HCT116 (cell line): Measurements from ENCODE around the gene RNASEH2B. TPM values are rescaled to one million over a fixed set of nuclear protein-coding genes. Genes with fewer than 3 reads are reported as not detected.

Experiments used
- ATAC-seq: fragments of 200-7000 bp; cut with Tn5 transposase; 2 replicates; pipeline ENCODE4 v1.9.1; 2020; ENCODE audit warnings: mild to moderate bottlenecking, moderate library complexity
- BruUV-seq: library from RNA; stranded (reverse); fragments of 400-500 nt; replicated peaks from 2 replicates; lab custom pipeline; 2021; lab: Mats Ljungman, UMichigan
- CTCF ChIA-PET: fragments of 300-600 bp; sonication (Branson Sonifier 250); formaldehyde crosslinking; loops from one replicate; lab custom pipeline; 2021; ENCODE audit warnings: antibody characterized with exemption; lab: Charles Lee
- POLR2A ChIA-PET: fragments of 300-600, 350-600 bp; sonication (Branson Sonifier 250); formaldehyde crosslinking; loops from one replicate; lab custom pipeline; 2021; ENCODE audit warnings: antibody characterized with exemption; lab: Charles Lee
- RAD21 ChIA-PET, 2 experiments: fragments of 300-600 bp; sonication (Branson Sonifier 250); formaldehyde crosslinking; loops; one replicate each; lab custom pipeline; 2023; ENCODE audit warnings: low total read pairs in 2 of 2; ENCODE audit not compliant: uncharacterized antibody in 2 of 2, unreplicated experiment in 2 of 2, low non-redundant PET in 1 of 2; lab: Charles Lee
- DNase-seq: peaks from one replicate; pipeline ENCODE4 v3.0.0-alpha.2; 2010; ENCODE audit warnings: low read depth, low spot score
- H2AFZ ChIP-seq: fragments of 200-600 bp; shearing (Covaris generic), sonication (generic); 2 replicates; pipeline ENCODE4 v1.6.1; 2017; ENCODE audit warnings: low read depth, mixed run types, mixed read lengths, antibody characterized with exemption, low read length; ENCODE audit not compliant: poor library complexity, severe bottlenecking
- H3K27ac ChIP-seq: 2 replicates; pipeline ENCODE4 v1.5.1; 2012; ENCODE audit warnings: low read depth, low read length
- H3K27me3 ChIP-seq: fragments of 200-600 bp; sonication (generic); 2 replicates; pipeline ENCODE4 v1.6.1; 2016; ENCODE audit warnings: mixed run types, low read length, mixed read lengths; ENCODE audit not compliant: insufficient read depth
- H3K36me3 ChIP-seq, 2 experiments: fragments of 200-500 bp in 1 of 2; fragments of 200-600 bp in 1 of 2; sonication (Bioruptor generic) in 1 of 2; sonication (generic) in 1 of 2; 2 replicates each; pipeline versions ENCODE4 v1.5.1 to v1.6.1; 2014 to 2016; ENCODE audit warnings: low read length in 2 of 2, inconsistent platforms in 1 of 2, mixed read lengths in 1 of 2, mixed run types in 1 of 2; ENCODE audit not compliant: insufficient read depth in 2 of 2, control insufficient read depth in 1 of 2
- H3K4me1 ChIP-seq, 2 experiments: fragments of 200-600 bp in 1 of 2; sonication (generic) in 1 of 2; 2 replicates each; pipeline versions ENCODE4 v1.5.1 to v1.6.1; 2012 to 2017; ENCODE audit warnings: low read length in 2 of 2, inconsistent platforms in 1 of 2, mild to moderate bottlenecking in 1 of 2, mixed read lengths in 1 of 2, mixed run types in 1 of 2, moderate library complexity in 1 of 2; ENCODE audit not compliant: insufficient read depth in 2 of 2, control insufficient read depth in 1 of 2
- H3K4me2 ChIP-seq: fragments of 200-600 bp; sonication (generic); 2 replicates; pipeline ENCODE4 v1.6.1; 2017; ENCODE audit warnings: mixed run types, low read length, mixed read lengths
- H3K4me3 ChIP-seq, 2 experiments: fragments of 200-600 bp in 1 of 2; sonication (generic) in 1 of 2; replicated peaks in 1 of 2; 2 replicates each; pipeline ENCODE4 v1.5.1; 2011 to 2016; ENCODE audit warnings: low read length in 2 of 2, control low read depth in 1 of 2, low read depth in 1 of 2, mild to moderate bottlenecking in 1 of 2, mixed read lengths in 1 of 2, mixed run types in 1 of 2
- H3K79me2 ChIP-seq: fragments of 200-600 bp; sonication (generic); 2 replicates; pipeline ENCODE4 v1.6.1; 2017; ENCODE audit warnings: mild to moderate bottlenecking, mixed run types, low read length, moderate library complexity, mixed read lengths; ENCODE audit not compliant: insufficient read depth
- H3K9ac ChIP-seq: fragments of 200-600 bp; sonication (generic); 2 replicates; pipeline ENCODE4 v1.6.1; 2016; ENCODE audit warnings: low read length, mixed read lengths
- H3K9me2 ChIP-seq: fragments of 200-600 bp; sonication (generic), shearing (Covaris generic); 2 replicates; pipeline ENCODE4 v1.6.1; 2017; ENCODE audit warnings: mixed run types, mild to moderate bottlenecking, moderate library complexity; ENCODE audit not compliant: insufficient read depth
- H3K9me3 ChIP-seq, 2 experiments: fragments of 200-500 bp in 1 of 2; fragments of 200-600 bp in 1 of 2; sonication (Bioruptor generic) in 1 of 2; sonication (generic) in 1 of 2; 2 replicates each; pipeline ENCODE4 v1.6.1; 2014 to 2017; ENCODE audit warnings: low read length in 2 of 2, mixed read lengths in 2 of 2, inconsistent platforms in 1 of 2, low read depth in 1 of 2, mild to moderate bottlenecking in 1 of 2, mixed run types in 1 of 2, moderate library complexity in 1 of 2; ENCODE audit not compliant: control insufficient read depth in 1 of 2, insufficient read depth in 1 of 2
- H4K20me1 ChIP-seq: fragments of 200-600 bp; sonication (generic), shearing (Covaris generic); 2 replicates; pipeline ENCODE4 v1.6.1; 2017; ENCODE audit warnings: mixed run types, mild to moderate bottlenecking, moderate library complexity; ENCODE audit not compliant: insufficient read depth
- CTCF ChIP-seq, 3 experiments: fragments of 200-600 bp in 1 of 3; sonication (generic) in 1 of 3; IDR thresholded peaks in 2 of 3; conservative IDR thresholded peaks in 1 of 3; 2 replicates each; pipeline ENCODE4 v1.5.1; 2012 to 2017; ENCODE audit warnings: low read depth in 2 of 3, low read length in 2 of 3, antibody characterized with exemption in 1 of 3, borderline replicate concordance in 1 of 3, control low read depth in 1 of 3, mild to moderate bottlenecking in 1 of 3, mixed read lengths in 1 of 3, mixed run types in 1 of 3, moderate library complexity in 1 of 3; ENCODE audit not compliant: insufficient read depth in 1 of 3
- EGR1 ChIP-seq: IDR thresholded peaks from 2 replicates; pipeline ENCODE4 v1.6.1; 2012; ENCODE audit warnings: low read depth
- ELF1 ChIP-seq: IDR thresholded peaks from 2 replicates; pipeline ENCODE4 v1.6.1; 2012; ENCODE audit warnings: low read depth, borderline replicate concordance
- EZH2 ChIP-seq: fragments of 200-600 bp; sonication (generic); IDR thresholded peaks from 2 replicates; pipeline ENCODE4 v1.6.1; 2017; ENCODE audit warnings: antibody characterized with exemption, mixed run types
- EZH2phosphoT487 ChIP-seq: fragments of 200-600 bp; IDR thresholded peaks from 2 replicates; pipeline ENCODE4 v1.6.1; 2018; ENCODE audit warnings: antibody characterized with exemption, borderline replicate concordance
- JUND ChIP-seq: IDR thresholded peaks from 2 replicates; pipeline ENCODE4 v1.6.1; 2012
- POLR2AphosphoS5 ChIP-seq: IDR thresholded peaks from 2 replicates; pipeline ENCODE4 v1.6.1; 2011; ENCODE audit warnings: mild to moderate bottlenecking, low read depth, low read length, moderate library complexity
- RAD21 ChIP-seq: IDR thresholded peaks from 2 replicates; pipeline ENCODE4 v1.6.1; 2012; ENCODE audit warnings: low read depth, mild to moderate bottlenecking
- REST ChIP-seq: IDR thresholded peaks from 2 replicates; pipeline ENCODE4 v1.6.1; 2012; ENCODE audit warnings: low read depth
- SRF ChIP-seq: IDR thresholded peaks from 2 replicates; pipeline ENCODE4 v1.6.1; 2012; ENCODE audit warnings: low read depth
- intact Hi-C: fragments of 100-400 bp; cut with micrococcal nuclease; formaldehyde crosslinking; loops from 2 replicates; pipeline ENCODE4 v1.10.0; 2022
- total RNA-seq: library from RNA; stranded (reverse); gene quantifications from one replicate; pipeline ENCODE4 v1.2.1, GENCODE V29; 2021; ENCODE audit not compliant: unreplicated experiment

The RNASEH2B gene
- total RNA-seq, 1 experiment from 2014 or later = 41.3 TPM

- H3K4me1 ChIP-seq = no peaks in the 10 kb centered on the region
- TF ChIP-seq SRF = no peak
- TF ChIP-seq EGR1 = no peak
- ChIA-PET CTCF (no interaction called here), RAD21 (no interaction called here), POLR2A (no interaction called here)
- H3K36me3 ChIP-seq = no peaks in the 10 kb centered on the region
- intact Hi-C loops = no loop called here
- no peak overlapping the region for H3K4me3 ChIP-seq
- H3K27me3 ChIP-seq = no peaks in the 10 kb centered on the region
- DNase-seq = no peak
- no peaks in the 10 kb centered on the region for H3K9me3 ChIP-seq
- no peak for ATAC-seq
- H3K9me2 ChIP-seq = no peaks in the 10 kb centered on the region
- BruUV-seq = no TSS peak
- H3K79me2 ChIP-seq = no peaks in the 10 kb centered on the region
- H3K4me2 ChIP-seq = no peak overlapping the region
- no peak overlapping the region for H3K27ac ChIP-seq
- no peak overlapping the region for H2AFZ ChIP-seq
- H3K9ac ChIP-seq = no peak overlapping the region
- no peaks in the 10 kb centered on the region for H4K20me1 ChIP-seq
Measured at GRCh38 chr13:50942630-50943311, 33.2 kb downstream of the RNASEH2B start.

GRCh38 chr13:50945669-50946068, 36.1 kb downstream of the RNASEH2B start:
- ChIA-PET RAD21 (no interaction called here), CTCF (no interaction called here), POLR2A (no interaction called here)
- no peak for ATAC-seq
- Histone ChIP-seq H2AFZ (no peak overlapping the region), H4K20me1 (no peaks in the 10 kb centered on the region), H3K79me2 (no peaks in the 10 kb centered on the region), H3K4me1 (no peaks in the 10 kb centered on the region), H3K27me3 (no peaks in the 10 kb centered on the region), H3K9me3 (no peaks in the 10 kb centered on the region), H3K36me3 (no peaks in the 10 kb centered on the region; a peak in 1 of 4 replicates), H3K4me2 (no peak overlapping the region), H3K9me2 (no peaks in the 10 kb centered on the region), H3K27ac (no peak overlapping the region), H3K9ac (no peak overlapping the region), H3K4me3 (no peak overlapping the region)
- no peak for DNase-seq
- intact Hi-C loops = no loop called here
- TF ChIP-seq EZH2phosphoT487 = no peak
- no peak for TF ChIP-seq EZH2
- TF ChIP-seq EGR1 = no peak
- no peak for TF ChIP-seq POLR2AphosphoS5
- TF ChIP-seq RAD21 = no peak
- TF ChIP-seq CTCF (IDR thresholded peaks at IDR 0.05 in 2 of 3, conservative IDR thresholded peaks at IDR 0.05 in 1 of 3; ENCODE audit: borderline replicate concordance in 1 of 3, insufficient read depth in 1 of 3, low read depth in 2 of 3, low read length in 2 of 3) = no peak
- TF ChIP-seq REST = no peak
- no peak for TF ChIP-seq JUND
- TF ChIP-seq ELF1 = no peak
- no TSS peak for BruUV-seq
